ENCODE data around the gene GFRAL.

GRCh38 chr6:55433446-55434130, 106.3 kb downstream of the GFRAL start:
- TF ChIP-seq, protein P1, sequence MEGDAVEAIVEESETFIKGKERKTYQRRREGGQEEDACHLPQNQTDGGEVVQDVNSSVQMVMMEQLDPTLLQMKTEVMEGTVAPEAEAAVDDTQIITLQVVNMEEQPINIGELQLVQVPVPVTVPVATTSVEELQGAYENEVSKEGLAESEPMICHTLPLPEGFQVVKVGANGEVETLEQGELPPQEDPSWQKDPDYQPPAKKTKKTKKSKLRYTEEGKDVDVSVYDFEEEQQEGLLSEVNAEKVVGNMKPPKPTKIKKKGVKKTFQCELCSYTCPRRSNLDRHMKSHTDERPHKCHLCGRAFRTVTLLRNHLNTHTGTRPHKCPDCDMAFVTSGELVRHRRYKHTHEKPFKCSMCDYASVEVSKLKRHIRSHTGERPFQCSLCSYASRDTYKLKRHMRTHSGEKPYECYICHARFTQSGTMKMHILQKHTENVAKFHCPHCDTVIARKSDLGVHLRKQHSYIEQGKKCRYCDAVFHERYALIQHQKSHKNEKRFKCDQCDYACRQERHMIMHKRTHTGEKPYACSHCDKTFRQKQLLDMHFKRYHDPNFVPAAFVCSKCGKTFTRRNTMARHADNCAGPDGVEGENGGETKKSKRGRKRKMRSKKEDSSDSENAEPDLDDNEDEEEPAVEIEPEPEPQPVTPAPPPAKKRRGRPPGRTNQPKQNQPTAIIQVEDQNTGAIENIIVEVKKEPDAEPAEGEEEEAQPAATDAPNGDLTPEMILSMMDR (IDR thresholded peaks at IDR 0.05; ENCODE audit: extremely low read depth in 1 of 2, insufficient read depth in 1 of 2, low read depth in 1 of 2, low read length in 2 of 2), result no peak
- no peak for TF ChIP-seq POLR2A (IDR thresholded peaks at IDR 0.05; ENCODE audit: low read depth, low read length)
- TF ChIP-seq, protein P2, sequence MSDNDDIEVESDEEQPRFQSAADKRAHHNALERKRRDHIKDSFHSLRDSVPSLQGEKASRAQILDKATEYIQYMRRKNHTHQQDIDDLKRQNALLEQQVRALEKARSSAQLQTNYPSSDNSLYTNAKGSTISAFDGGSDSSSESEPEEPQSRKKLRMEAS (IDR thresholded peaks at IDR 0.05; ENCODE audit: insufficient read depth, insufficient read length), result no peak
- TF ChIP-seq POLR2AphosphoS5 (IDR thresholded peaks at IDR 0.05; ENCODE audit: insufficient read depth, low read depth, low read length), result no peak
